GM23248 (cell line): ENCODE data around the gene PLPPR4. TPM values are rescaled to one million over a fixed set of nuclear protein-coding genes. Genes with fewer than 3 reads are reported as not detected.

Experiments used
- DNase-seq: peaks from one replicate; pipeline ENCODE4 v3.0.0-alpha.2; 2015
- H2AFZ ChIP-seq: fragments of 200-600 bp; sonication (generic); 2 replicates; pipeline ENCODE4 v1.6.1; 2016; ENCODE audit warnings: antibody characterized with exemption
- H3F3A ChIP-seq: fragments of 200-600 bp; sonication (generic); 2 replicates; pipeline ENCODE4 v1.6.1; 2016; ENCODE audit warnings: mild to moderate bottlenecking, antibody characterized with exemption, mixed run types; ENCODE audit not compliant: insufficient read depth
- H3K27ac ChIP-seq: fragments of 200-600 bp; sonication (generic); 2 replicates; pipeline ENCODE4 v1.5.1; 2016; ENCODE audit warnings: mild to moderate bottlenecking
- H3K27me3 ChIP-seq: fragments of 200-600 bp; sonication (generic); replicated peaks from 2 replicates; pipeline ENCODE4 v1.6.1; 2016; ENCODE audit warnings: mild to moderate bottlenecking; ENCODE audit not compliant: insufficient read depth
- H3K36me3 ChIP-seq: fragments of 200-600 bp; sonication (generic); 2 replicates; pipeline ENCODE4 v1.6.1; 2016; ENCODE audit warnings: low read depth, mild to moderate bottlenecking
- H3K4me1 ChIP-seq: fragments of 200-600 bp; sonication (generic); 2 replicates; pipeline ENCODE4 v1.6.1; 2016; ENCODE audit warnings: mild to moderate bottlenecking; ENCODE audit not compliant: insufficient read depth
- H3K4me2 ChIP-seq: fragments of 200-600 bp; sonication (generic); one replicate; pipeline ENCODE4 v1.6.1; 2016; ENCODE audit warnings: mild to moderate bottlenecking; ENCODE audit not compliant: unreplicated experiment
- H3K4me3 ChIP-seq: fragments of 200-600 bp; sonication (generic); 2 replicates; pipeline ENCODE4 v1.5.1; 2016; ENCODE audit warnings: mild to moderate bottlenecking
- H3K79me2 ChIP-seq: fragments of 200-600 bp; sonication (generic); 2 replicates; pipeline ENCODE4 v1.6.1; 2016; ENCODE audit warnings: mild to moderate bottlenecking; ENCODE audit not compliant: insufficient read depth
- H3K9ac ChIP-seq: fragments of 200-600 bp; sonication (generic); 2 replicates; pipeline ENCODE4 v1.6.1; 2016; ENCODE audit warnings: mild to moderate bottlenecking
- H3K9me2 ChIP-seq: fragments of 200-600 bp; sonication (generic); 2 replicates; pipeline ENCODE4 v1.6.1; 2016; ENCODE audit warnings: mixed run types, mild to moderate bottlenecking, moderate library complexity; ENCODE audit not compliant: insufficient read depth
- H3K9me3 ChIP-seq: fragments of 200-600 bp; sonication (generic); one replicate; pipeline ENCODE4 v1.6.1; 2017; ENCODE audit warnings: low read depth
- H4K20me1 ChIP-seq: fragments of 200-600 bp; sonication (generic); 2 replicates; pipeline ENCODE4 v1.6.0; 2016; ENCODE audit not compliant: insufficient read depth
- EZH2 ChIP-seq: fragments of 200-600 bp; sonication (generic); IDR thresholded peaks from 2 replicates; pipeline ENCODE4 v1.6.1; 2018; ENCODE audit warnings: antibody characterized with exemption, mild to moderate bottlenecking; ENCODE audit not compliant: insufficient read depth, poor library complexity, severe bottlenecking
- EZH2phosphoT487 ChIP-seq: fragments of 200-600 bp; sonication (generic); IDR thresholded peaks from 2 replicates; pipeline ENCODE4 v1.6.1; 2018; ENCODE audit warnings: antibody characterized with exemption, moderate library complexity, mild to moderate bottlenecking, low read depth; ENCODE audit not compliant: insufficient read depth
- WGBS, 2 experiments: methylation state at CpG; one replicate each; pipeline ENCODE4 v1.1.6; 2015 to 2017; ENCODE audit warnings: low lambda C conversion rate in 2 of 2, low coverage in 1 of 2; ENCODE audit errors: missing lambda C conversion rate in 2 of 2; 5-methylcytosine and 5-hydroxymethylcytosine counted together
- in situ Hi-C: fragments of 300-500 bp; cut with MboI; formaldehyde crosslinking; loops from 2 replicates; pipeline ENCODE4 v1.15.0; 2020
- polyA plus RNA-seq: library from polyadenylated mRNA; unstranded; fragments of >200 nt; fragmentation: Nextera tagmentation; extraction: Ambion mirVana; gene quantifications from 2 replicates; pipeline ENCODE4 v1.2.1, GENCODE V29; 2016
- total RNA-seq: library from RNA; depleted of rRNA; stranded (reverse); fragments of >200 nt; shearing (Covaris generic); gene quantifications from 2 replicates; pipeline ENCODE4 v1.2.3, GENCODE V29; 2014

PLPPR4 gene
- total and polyA plus RNA-seq, 2 experiments from 2014 or later: 0.79 to 1.7 TPM

- Histone ChIP-seq H3K4me2 (no peak overlapping the region), H3F3A (no peaks in the 10 kb centered on the region), H2AFZ (no peak overlapping the region), H3K4me1 (no peaks in the 10 kb centered on the region), H3K9me2 (no peaks in the 10 kb centered on the region), H3K27me3 (0 out of 2 replicates have a peak, but pooled peaks cover 4% of the 10 kb centered on the region), H3K36me3 (no peaks in the 10 kb centered on the region), H3K9ac (no peak overlapping the region), H4K20me1 (no peaks in the 10 kb centered on the region), H3K27ac (no peak overlapping the region), H3K79me2 (no peaks in the 10 kb centered on the region), H3K9me3 (no peaks in the 10 kb centered on the region), H3K4me3 (no peak overlapping the region)
- TF ChIP-seq EZH2phosphoT487: no peak
- no peak for TF ChIP-seq EZH2
- no peak for DNase-seq
- in situ Hi-C loops: no loop called here
- 45 to 46% methylated on average over 1 of the region's 1 CpG for WGBS, 2 experiments
These were observed 68.3 kb downstream of the PLPPR4 start for GRCh38 chr1:99332561-99332960.

- no peak for TF ChIP-seq EZH2phosphoT487
- TF ChIP-seq EZH2: no peak
- Histone ChIP-seq H3K4me2 (no peak overlapping the region), H3K4me3 (no peak overlapping the region), H2AFZ (no peak overlapping the region), H3K36me3 (no peaks in the 10 kb centered on the region), H3F3A (no peaks in the 10 kb centered on the region), H3K27ac (no peak overlapping the region), H4K20me1 (no peaks in the 10 kb centered on the region), H3K79me2 (no peaks in the 10 kb centered on the region), H3K4me1 (no peaks in the 10 kb centered on the region), H3K9ac (no peak overlapping the region), H3K9me3 (no peaks in the 10 kb centered on the region), H3K9me2 (no peaks in the 10 kb centered on the region), H3K27me3 (0 out of 2 replicates have a peak, but pooled peaks cover 4% of the 10 kb centered on the region)
- in situ Hi-C loops: no loop called here
- DNase-seq: no peak
- WGBS, 2 experiments: 39 to 50% methylated on average over 5 of the region's 5 CpGs
These were observed 70.7 kb downstream of the PLPPR4 start for GRCh38 chr1:99334991-99335390.

GRCh38 chr1:99347041-99347684 lies 82.9 kb downstream of the PLPPR4 start:
- no peaks in the 10 kb centered on the region for H3K79me2 ChIP-seq
- no peak overlapping the region for H3K9ac ChIP-seq
- no peaks in the 10 kb centered on the region for H3K27me3 ChIP-seq
- 42 to 53% methylated on average over 2 of the region's 2 CpGs for WGBS, 2 experiments
- H2AFZ ChIP-seq: no peak overlapping the region
- H3K36me3 ChIP-seq: no peaks in the 10 kb centered on the region
- no peaks in the 10 kb centered on the region for H3K9me2 ChIP-seq
- no peaks in the 10 kb centered on the region for H3F3A ChIP-seq
- no peak overlapping the region for H3K27ac ChIP-seq
- H4K20me1 ChIP-seq: no peaks in the 10 kb centered on the region
- no peaks in the 10 kb centered on the region for H3K4me1 ChIP-seq
- in situ Hi-C loops: no loop called here
- no peak for DNase-seq
- TF ChIP-seq EZH2: no peak
- TF ChIP-seq EZH2phosphoT487: no peak
- H3K4me3 ChIP-seq: no peak overlapping the region
- H3K9me3 ChIP-seq: no peaks in the 10 kb centered on the region
- H3K4me2 ChIP-seq: no peak overlapping the region

- no peaks in the 10 kb centered on the region for H3K9me3 ChIP-seq
- no peak overlapping the region for H3K4me2 ChIP-seq
- WGBS, 2 experiments: 27% methylated on average over 5 of the region's 5 CpGs
- H3K27me3 ChIP-seq: no peaks in the 10 kb centered on the region
- no peak for DNase-seq
- H3K4me3 ChIP-seq: no peak overlapping the region
- H3K4me1 ChIP-seq: no peaks in the 10 kb centered on the region
- no peak overlapping the region for H3K27ac ChIP-seq
- TF ChIP-seq EZH2phosphoT487 (no peak), EZH2 (no peak)
- no peak overlapping the region for H2AFZ ChIP-seq
- in situ Hi-C loops: no loop called here
- H3K9me2 ChIP-seq: no peaks in the 10 kb centered on the region
- no peaks in the 10 kb centered on the region for H3F3A ChIP-seq
- H3K79me2 ChIP-seq: no peaks in the 10 kb centered on the region
- no peak overlapping the region for H3K9ac ChIP-seq
- H3K36me3 ChIP-seq: no peaks in the 10 kb centered on the region
- no peaks in the 10 kb centered on the region for H4K20me1 ChIP-seq
These were observed 84.3 kb downstream of the PLPPR4 start for GRCh38 chr1:99348397-99349132.
